A673 (cell line): ENCODE data around the gene HDAC3. TPM values are rescaled to one million over a fixed set of nuclear protein-coding genes. Genes with fewer than 3 reads are reported as not detected.
A peak's percentile ranks its signal among the peaks of the same experiment; 100 is the strongest.

ENCODE experiments used
- BruUV-seq: library from RNA; stranded (reverse); fragments of 400-500 nt; replicated peaks from 2 replicates; lab custom pipeline; 2021; lab: Mats Ljungman, UMichigan
- CTCF ChIA-PET: fragments of 300-600 bp; sonication (Branson Sonifier 250); formaldehyde crosslinking; loops from one replicate; lab custom pipeline; 2022; ENCODE audit warnings: antibody characterized with exemption; lab: Charles Lee
- POLR2A ChIA-PET: fragments of 300-600 bp; sonication (Branson Sonifier 250); formaldehyde crosslinking; loops from one replicate; lab custom pipeline; 2022; ENCODE audit warnings: antibody characterized with exemption; ENCODE audit not compliant: low non-redundant PET; lab: Charles Lee
- DNase-seq: peaks from one replicate; pipeline ENCODE4 v3.0.0-alpha.2; 2015; ENCODE audit warnings: low spot score
- H3K27ac ChIP-seq: fragments of 200-600 bp; sonication (generic); 2 replicates; pipeline ENCODE4 v1.5.1; 2016; ENCODE audit warnings: mixed run types, low read depth, mild to moderate bottlenecking, mixed read lengths, antibody characterized with exemption, low read length; ENCODE audit not compliant: poor library complexity, severe bottlenecking
- H3K27me3 ChIP-seq: fragments of 200-600 bp; sonication (generic); replicated peaks from 2 replicates; pipeline ENCODE4 v1.6.1; 2017; ENCODE audit warnings: mixed run types, low read depth, mild to moderate bottlenecking, mixed read lengths, antibody characterized with exemption, low read length; ENCODE audit not compliant: insufficient read depth, poor library complexity
- H3K36me3 ChIP-seq: fragments of 200-600 bp; sonication (generic); 2 replicates; pipeline ENCODE4 v1.6.1; 2016; ENCODE audit warnings: mixed run types, mild to moderate bottlenecking, mixed read lengths, antibody characterized with exemption, low read length; ENCODE audit not compliant: insufficient read depth, poor library complexity, severe bottlenecking
- H3K4me1 ChIP-seq: fragments of 200-600 bp; sonication (generic); 2 replicates; pipeline ENCODE4 v1.6.1; 2017; ENCODE audit warnings: mixed run types, mild to moderate bottlenecking, mixed read lengths, antibody characterized with exemption, low read length; ENCODE audit not compliant: insufficient read depth, poor library complexity, severe bottlenecking
- H3K4me3 ChIP-seq: fragments of 200-600 bp; sonication (generic); 2 replicates; pipeline ENCODE4 v1.5.1; 2016; ENCODE audit warnings: low read depth, mixed run types, mild to moderate bottlenecking, mixed read lengths, low read length; ENCODE audit not compliant: poor library complexity, severe bottlenecking
- H3K9me3 ChIP-seq: fragments of 200-600 bp; sonication (generic); 2 replicates; pipeline ENCODE4 v1.6.1; 2016; ENCODE audit warnings: mixed run types, low read depth, mild to moderate bottlenecking, mixed read lengths, antibody characterized with exemption, low read length; ENCODE audit not compliant: poor library complexity, severe bottlenecking
- CTCF ChIP-seq: fragments of 300-800, 200-600 bp; sonication (generic); conservative IDR thresholded peaks from 2 replicates; pipeline ENCODE4 v1.5.1; 2017; ENCODE audit warnings: low read depth, mild to moderate bottlenecking, antibody characterized with exemption, low read length, moderate library complexity, mixed read lengths
- EZH2 ChIP-seq: fragments of 200-600 bp; sonication (generic); IDR thresholded peaks from 2 replicates; pipeline ENCODE4 v1.6.1; 2017; ENCODE audit warnings: borderline replicate concordance, low read depth, mild to moderate bottlenecking, mixed read lengths, antibody characterized with exemption, low read length; ENCODE audit not compliant: poor library complexity, severe bottlenecking
- intact Hi-C: fragments of 100-400 bp; cut with micrococcal nuclease; formaldehyde crosslinking; loops from one replicate; pipeline ENCODE4 v1.10.0; 2022; ENCODE audit not compliant: unreplicated experiment
- total RNA-seq: library from RNA; stranded (reverse); gene quantifications from 2 replicates; pipeline ENCODE4 v1.2.3, GENCODE V29; 2021

Gene HDAC3
- total RNA-seq, 1 experiment from 2014 or later, result 93.1 TPM

DNA sequence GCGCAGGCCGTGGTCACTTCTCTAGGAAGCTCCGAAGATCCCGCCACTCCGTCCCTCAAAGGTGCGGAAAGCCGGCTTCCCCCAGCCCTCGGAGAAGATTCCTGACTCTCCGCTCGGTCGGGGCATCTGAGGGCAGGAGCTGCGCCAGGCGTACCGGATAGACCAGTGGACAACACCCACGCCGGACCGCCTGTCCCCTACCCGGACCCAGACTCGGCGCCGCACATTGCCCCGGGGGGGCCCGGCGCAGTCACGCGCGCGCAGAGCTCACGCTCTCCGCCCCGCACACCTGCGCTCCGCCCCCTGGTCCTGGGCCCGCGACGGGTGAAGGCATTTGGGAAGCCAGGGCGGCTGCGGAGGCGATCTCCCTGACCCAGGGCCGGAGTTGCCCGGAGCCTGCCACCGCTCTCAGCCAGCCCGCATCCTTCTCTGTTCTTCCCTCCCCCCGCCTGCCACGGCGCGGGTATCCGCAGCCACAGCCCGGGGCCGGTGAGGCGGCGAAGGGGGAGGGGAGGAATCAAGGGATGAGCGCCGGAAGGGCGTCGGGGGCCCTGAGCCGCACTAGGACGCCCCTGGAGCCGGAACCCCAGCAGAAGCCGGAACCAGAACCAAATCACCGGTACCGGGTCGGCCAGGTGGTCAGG, 596 bp upstream of the HDAC3 start:
- ChIA-PET CTCF (interaction anchor here (0.7 to 1.4 kb wide), 7 partner anchors 13 to 414 kb away, joined by 3 to 10 read pairs (median 4); partner anchors contain the start of genes DIAPH1 and PCDHB14), POLR2A (interaction anchor here (0.5 to 0.7 kb wide), 2 partner anchors 9 to 365 kb away, joined by 3 read pairs; no protein-coding TSS in a partner anchor)
- no peak for TF ChIP-seq CTCF
- no peak for TF ChIP-seq EZH2
- BruUV-seq, result no TSS peak
- peaks cover 9% of the 10 kb centered on the region for H3K4me1 ChIP-seq
- no peaks in the 10 kb centered on the region for H3K27me3 ChIP-seq
- H3K36me3 ChIP-seq, result peaks cover 10% of the 10 kb centered on the region
- peak; percentile 42 for DNase-seq
- no peaks in the 10 kb centered on the region for H3K9me3 ChIP-seq
- peak overlapping the region; percentile 95 for H3K4me3 ChIP-seq
- peak overlapping the region; percentile 88 for H3K27ac ChIP-seq
- intact Hi-C loops, result no loop called here

GRCh38 chr5:141636106-141636412, 590 bp downstream of the HDAC3 start:
- no peak for TF ChIP-seq CTCF
- no peak for TF ChIP-seq EZH2
- no peaks in the 10 kb centered on the region for H3K27me3 ChIP-seq
- H3K4me3 ChIP-seq, result peak overlapping the region; percentile 95
- H3K36me3 ChIP-seq, result peaks cover 13% of the 10 kb centered on the region
- BruUV-seq, result no TSS peak
- H3K27ac ChIP-seq, result peak overlapping the region; percentile 88
- ChIA-PET POLR2A (no interaction called here), CTCF (interaction anchor here (1.3 kb wide), 1 partner anchor 17 kb away, joined by 4 read pairs; no protein-coding TSS in a partner anchor)
- H3K4me1 ChIP-seq, result peaks cover 9% of the 10 kb centered on the region
- intact Hi-C loops, result no loop called here
- no peak for DNase-seq
- no peaks in the 10 kb centered on the region for H3K9me3 ChIP-seq

DNA sequence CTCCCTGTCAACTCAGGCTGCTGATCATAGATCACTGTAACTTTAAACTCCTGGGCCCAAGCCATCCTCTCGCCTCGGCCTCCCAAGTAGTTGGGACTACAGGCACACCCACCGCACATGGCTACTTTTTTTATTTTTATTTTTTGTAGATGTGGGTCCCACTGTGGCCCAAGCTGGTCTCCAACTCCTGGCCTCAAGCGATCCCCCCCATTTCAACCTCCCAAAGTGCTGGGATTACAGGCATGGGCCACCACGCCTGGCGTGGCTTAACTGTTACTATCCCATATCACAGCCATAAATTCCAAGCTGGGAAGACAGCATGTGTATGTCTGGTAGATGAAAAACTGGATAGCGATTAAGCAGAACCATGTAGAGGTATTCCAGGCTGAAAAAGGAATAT, 1.0 kb downstream of the HDAC3 start:
- Histone ChIP-seq H3K4me3 (peak overlapping the region; percentile 95), H3K36me3 (peaks cover 16% of the 10 kb centered on the region), H3K9me3 (no peaks in the 10 kb centered on the region), H3K27ac (no peak overlapping the region), H3K27me3 (no peaks in the 10 kb centered on the region), H3K4me1 (peaks cover 9% of the 10 kb centered on the region)
- no peak for DNase-seq
- POLR2A ChIA-PET, result no interaction called here
- no TSS peak for BruUV-seq
- CTCF ChIA-PET, result no interaction called here
- intact Hi-C loops, result no loop called here
- TF ChIP-seq EZH2 (no peak), CTCF (no peak)
